ENCODE data around the gene PXMP4. TPM values are rescaled to one million over a fixed set of nuclear protein-coding genes. Genes with fewer than 3 reads are reported as not detected.
A peak's percentile ranks its signal among the peaks of the same experiment; 100 is the strongest.

The PXMP4 gene
- total RNA-seq, 1 experiment from 2014 or later: 12.0 TPM

DNA sequence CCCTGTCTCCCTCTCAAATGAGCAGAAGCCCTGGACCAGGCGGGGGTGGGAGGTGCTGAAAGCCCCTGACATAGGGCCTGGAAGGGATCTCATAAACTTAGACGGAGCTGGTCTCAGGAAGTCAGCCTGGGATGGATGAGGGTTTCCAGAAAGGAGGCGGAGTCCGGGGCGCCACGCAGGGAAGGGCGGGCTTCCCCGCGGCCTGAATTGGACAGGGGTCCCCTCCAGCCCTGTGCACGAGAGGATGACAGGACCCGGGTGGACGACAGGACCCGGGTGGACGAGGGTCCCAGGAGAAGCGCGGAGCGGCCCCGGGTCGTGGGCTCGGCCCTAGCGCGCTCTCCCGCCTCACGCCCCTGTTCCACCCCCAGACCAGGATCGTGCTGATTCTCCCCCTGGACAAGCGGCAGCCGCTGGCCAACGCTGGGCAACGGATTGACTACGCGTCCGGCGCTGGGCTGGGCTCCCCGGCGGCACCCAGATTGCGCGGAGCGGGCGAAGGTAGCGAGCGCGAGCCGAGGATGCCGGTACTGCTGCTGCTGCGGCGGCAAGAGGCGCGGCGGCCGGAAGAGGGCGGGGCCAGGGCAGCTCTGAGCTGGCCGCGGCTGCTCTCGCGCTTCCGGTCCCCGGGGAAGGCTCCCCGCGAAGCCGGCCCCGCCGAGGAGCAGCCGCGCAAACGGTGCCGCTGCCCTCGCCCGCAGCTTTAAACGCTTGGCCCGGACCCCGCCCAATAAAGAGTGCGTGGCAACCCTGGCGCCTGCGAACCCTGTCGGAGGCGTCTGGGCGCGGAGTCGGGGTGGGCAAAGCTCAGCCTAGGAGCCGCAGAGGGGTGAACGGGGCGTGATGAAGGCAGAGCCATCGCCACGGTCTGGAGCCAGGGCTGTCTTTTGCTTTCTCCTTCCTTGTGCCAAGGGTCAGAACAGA lies 56.7 kb downstream of the PXMP4 start:
- Histone ChIP-seq H3K4me1 (ENCODE audit: control insufficient read depth, insufficient read depth, low read length) (peaks cover 14% of the 10 kb centered on the region), H3K27me3 (ENCODE audit: control insufficient read depth, insufficient read depth, low read length) (no peaks in the 10 kb centered on the region), H3K4me3 (ENCODE audit: low read depth in 2 of 2, low read length in 2 of 2) (peak overlapping the region; percentile 67 to 78), H3K36me3 (ENCODE audit: control insufficient read depth, insufficient read depth, low read length) (no peaks in the 10 kb centered on the region), H3K27ac (ENCODE audit: low read length) (peak overlapping the region; percentile 92), H3K9me3 (ENCODE audit: control insufficient read depth, insufficient read depth, low read depth, low read length) (no peaks in the 10 kb centered on the region)
- TF ChIP-seq, protein P1, sequence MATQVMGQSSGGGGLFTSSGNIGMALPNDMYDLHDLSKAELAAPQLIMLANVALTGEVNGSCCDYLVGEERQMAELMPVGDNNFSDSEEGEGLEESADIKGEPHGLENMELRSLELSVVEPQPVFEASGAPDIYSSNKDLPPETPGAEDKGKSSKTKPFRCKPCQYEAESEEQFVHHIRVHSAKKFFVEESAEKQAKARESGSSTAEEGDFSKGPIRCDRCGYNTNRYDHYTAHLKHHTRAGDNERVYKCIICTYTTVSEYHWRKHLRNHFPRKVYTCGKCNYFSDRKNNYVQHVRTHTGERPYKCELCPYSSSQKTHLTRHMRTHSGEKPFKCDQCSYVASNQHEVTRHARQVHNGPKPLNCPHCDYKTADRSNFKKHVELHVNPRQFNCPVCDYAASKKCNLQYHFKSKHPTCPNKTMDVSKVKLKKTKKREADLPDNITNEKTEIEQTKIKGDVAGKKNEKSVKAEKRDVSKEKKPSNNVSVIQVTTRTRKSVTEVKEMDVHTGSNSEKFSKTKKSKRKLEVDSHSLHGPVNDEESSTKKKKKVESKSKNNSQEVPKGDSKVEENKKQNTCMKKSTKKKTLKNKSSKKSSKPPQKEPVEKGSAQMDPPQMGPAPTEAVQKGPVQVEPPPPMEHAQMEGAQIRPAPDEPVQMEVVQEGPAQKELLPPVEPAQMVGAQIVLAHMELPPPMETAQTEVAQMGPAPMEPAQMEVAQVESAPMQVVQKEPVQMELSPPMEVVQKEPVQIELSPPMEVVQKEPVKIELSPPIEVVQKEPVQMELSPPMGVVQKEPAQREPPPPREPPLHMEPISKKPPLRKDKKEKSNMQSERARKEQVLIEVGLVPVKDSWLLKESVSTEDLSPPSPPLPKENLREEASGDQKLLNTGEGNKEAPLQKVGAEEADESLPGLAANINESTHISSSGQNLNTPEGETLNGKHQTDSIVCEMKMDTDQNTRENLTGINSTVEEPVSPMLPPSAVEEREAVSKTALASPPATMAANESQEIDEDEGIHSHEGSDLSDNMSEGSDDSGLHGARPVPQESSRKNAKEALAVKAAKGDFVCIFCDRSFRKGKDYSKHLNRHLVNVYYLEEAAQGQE (IDR thresholded peaks at IDR 0.05; ENCODE audit: insufficient read depth in 1 of 2, low read depth in 2 of 2, low read length in 1 of 2): no peak
- TF ChIP-seq, protein P2, sequence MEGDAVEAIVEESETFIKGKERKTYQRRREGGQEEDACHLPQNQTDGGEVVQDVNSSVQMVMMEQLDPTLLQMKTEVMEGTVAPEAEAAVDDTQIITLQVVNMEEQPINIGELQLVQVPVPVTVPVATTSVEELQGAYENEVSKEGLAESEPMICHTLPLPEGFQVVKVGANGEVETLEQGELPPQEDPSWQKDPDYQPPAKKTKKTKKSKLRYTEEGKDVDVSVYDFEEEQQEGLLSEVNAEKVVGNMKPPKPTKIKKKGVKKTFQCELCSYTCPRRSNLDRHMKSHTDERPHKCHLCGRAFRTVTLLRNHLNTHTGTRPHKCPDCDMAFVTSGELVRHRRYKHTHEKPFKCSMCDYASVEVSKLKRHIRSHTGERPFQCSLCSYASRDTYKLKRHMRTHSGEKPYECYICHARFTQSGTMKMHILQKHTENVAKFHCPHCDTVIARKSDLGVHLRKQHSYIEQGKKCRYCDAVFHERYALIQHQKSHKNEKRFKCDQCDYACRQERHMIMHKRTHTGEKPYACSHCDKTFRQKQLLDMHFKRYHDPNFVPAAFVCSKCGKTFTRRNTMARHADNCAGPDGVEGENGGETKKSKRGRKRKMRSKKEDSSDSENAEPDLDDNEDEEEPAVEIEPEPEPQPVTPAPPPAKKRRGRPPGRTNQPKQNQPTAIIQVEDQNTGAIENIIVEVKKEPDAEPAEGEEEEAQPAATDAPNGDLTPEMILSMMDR (IDR thresholded peaks at IDR 0.05): no peak
- TF ChIP-seq POLR2AphosphoS5 (IDR thresholded peaks at IDR 0.05; ENCODE audit: low read depth, low read length): peak; percentile 81
- TF ChIP-seq SIN3A (IDR thresholded peaks at IDR 0.05; ENCODE audit: borderline replicate concordance, insufficient read depth, low read depth, low read length): peak; percentile 84; the same call in 1 of the 2 replicates
- peak; percentile 83 for TF ChIP-seq TCF7L2 (IDR thresholded peaks at IDR 0.05; ENCODE audit: low read depth, low read length)
- ATAC-seq (peak; percentile 90), DNase-seq (ENCODE audit: low read depth, low spot score) (no peak)
- ChIA-PET POLR2A (no interaction called here), CTCF (interaction anchor here (0.5 kb wide), 1 partner anchor 148 kb away, joined by 4 read pairs; no protein-coding TSS in a partner anchor)
- intact Hi-C loops (cut with micrococcal nuclease; ENCODE audit: unreplicated experiment) (no loop called here), in situ Hi-C loops (cut with HindIII; ENCODE audit: low pct_unique_long_range_greater_than_20kb, low sequenced_read_pairs) (no loop called here)
- no TSS peak for BruUV-seq (replicated peaks)

DNA sequence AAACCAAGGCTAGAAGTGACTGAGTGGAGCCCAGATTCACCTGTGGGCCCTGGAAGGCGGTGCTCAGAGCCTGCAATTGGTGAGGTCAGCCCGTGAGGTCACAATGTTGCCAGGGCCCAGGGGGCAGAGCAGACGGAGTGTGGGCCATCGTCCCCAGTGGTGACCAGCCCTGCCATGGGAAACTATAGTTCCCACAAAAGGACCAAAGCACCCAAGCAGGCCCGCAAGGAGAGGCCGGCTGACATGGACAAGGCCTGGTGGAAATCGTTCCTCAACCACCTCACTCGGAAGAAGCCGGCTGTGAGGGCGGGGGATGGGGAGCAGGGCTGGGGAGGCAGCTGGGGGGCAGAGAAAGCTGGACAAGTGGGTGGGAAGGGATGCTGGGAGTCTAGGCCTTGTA lies 57.9 kb downstream of the PXMP4 start, which contains the start of gene C20orf144:
Gene C20orf144, plus strand, starts transcription at position 156 of the 400 bp plus-strand sequence. Its CDS starts 19 bp downstream, at position 175.
- intact Hi-C loops (cut with micrococcal nuclease; ENCODE audit: unreplicated experiment) (no loop called here), in situ Hi-C loops (cut with HindIII; ENCODE audit: low pct_unique_long_range_greater_than_20kb, low sequenced_read_pairs) (no loop called here)
- no peak for ATAC-seq
- Histone ChIP-seq H3K4me3 (ENCODE audit: low read depth in 2 of 2, low read length in 2 of 2) (peak within 1 kb of the TSS; percentile 67 to 78), H3K27me3 (ENCODE audit: control insufficient read depth, insufficient read depth, low read length) (no peaks in the 10 kb centered on the region), H3K36me3 (ENCODE audit: control insufficient read depth, insufficient read depth, low read length) (no peaks in the 10 kb centered on the region), H3K9me3 (ENCODE audit: control insufficient read depth, insufficient read depth, low read depth, low read length) (no peaks in the 10 kb centered on the region), H3K4me1 (ENCODE audit: control insufficient read depth, insufficient read depth, low read length) (peaks cover 14% of the 10 kb centered on the region), H3K27ac (ENCODE audit: low read length) (peak within 1 kb of the TSS; percentile 92)
- ChIA-PET POLR2A (no interaction called here), CTCF (no interaction called here)
- BruUV-seq (replicated peaks): no TSS peak
- no peak for DNase-seq (ENCODE audit: low read depth, low spot score)
- TF ChIP-seq TCF7L2 (IDR thresholded peaks at IDR 0.05; ENCODE audit: low read depth, low read length) (no peak), POLR2AphosphoS5 (IDR thresholded peaks at IDR 0.05; ENCODE audit: low read depth, low read length) (no peak), SIN3A (IDR thresholded peaks at IDR 0.05; ENCODE audit: borderline replicate concordance, insufficient read depth, low read depth, low read length) (no peak)
- TF ChIP-seq, protein P1 (IDR thresholded peaks at IDR 0.05; ENCODE audit: insufficient read depth in 1 of 2, low read depth in 2 of 2, low read length in 1 of 2): no peak
- TF ChIP-seq, protein P2 (IDR thresholded peaks at IDR 0.05): no peak
